Fibroblast of mammary gland (primary cell): Measurements from ENCODE around the gene CES2.

Experiments used
- DNase-seq: peaks from one replicate; pipeline ENCODE4 v3.0.0-alpha.2; 2010; ENCODE audit warnings: low read depth
- H3K4me3 ChIP-seq: 2 replicates; pipeline ENCODE4 v1.5.1; 2011; ENCODE audit warnings: low read depth, mild to moderate bottlenecking, low read length, moderate library complexity; ENCODE audit not compliant: control insufficient read depth
- CTCF ChIP-seq: conservative IDR thresholded peaks from 2 replicates; pipeline ENCODE4 v1.5.1; 2011; ENCODE audit warnings: low read depth, low read length, inconsistent platforms; ENCODE audit not compliant: control insufficient read depth, insufficient read depth

Gene CES2

GRCh38 chr16:66898207-66898606 lies 37.1 kb upstream of the CES2 start:
- no peak for TF ChIP-seq CTCF
- H3K4me3 ChIP-seq, result no peak overlapping the region
- peak; percentile 45 for DNase-seq

- H3K4me3 ChIP-seq, result no peak overlapping the region
- no peak for TF ChIP-seq CTCF
- DNase-seq, result no peak
Observed at GRCh38 chr16:66898933-66899309, 36.4 kb upstream of the CES2 start.

GRCh38 chr16:66899310-66899944 lies 35.9 kb upstream of the CES2 start:
- DNase-seq, result peak; percentile 50
- no peak overlapping the region for H3K4me3 ChIP-seq
- TF ChIP-seq CTCF, result no peak

- peak; percentile 68 for DNase-seq
- H3K4me3 ChIP-seq, result no peak overlapping the region
- no peak for TF ChIP-seq CTCF
Observed at GRCh38 chr16:66899945-66900710, 35.2 kb upstream of the CES2 start.

GRCh38 chr16:66900721-66901441 lies 34.4 kb upstream of the CES2 start:
- no peak overlapping the region for H3K4me3 ChIP-seq
- DNase-seq, result no peak
- no peak for TF ChIP-seq CTCF

GRCh38 chr16:66901626-66902025 lies 33.7 kb upstream of the CES2 start:
- TF ChIP-seq CTCF, result no peak
- no peak overlapping the region for H3K4me3 ChIP-seq

More at GRCh38 chr16:66901626-66902025, 33.7 kb upstream of the CES2 start:
- DNase-seq, result no peak
